ENCODE measurements around the gene SLC8A3. TPM values are rescaled to one million over a fixed set of nuclear protein-coding genes. Genes with fewer than 3 reads are reported as not detected.

The SLC8A3 gene
- total and polyA plus RNA-seq, 2 of the 13 experiments (the other 11 are each of a cell fraction or from before 2014, with no cell fraction given), result 0.01 to 0.02 TPM

DNA sequence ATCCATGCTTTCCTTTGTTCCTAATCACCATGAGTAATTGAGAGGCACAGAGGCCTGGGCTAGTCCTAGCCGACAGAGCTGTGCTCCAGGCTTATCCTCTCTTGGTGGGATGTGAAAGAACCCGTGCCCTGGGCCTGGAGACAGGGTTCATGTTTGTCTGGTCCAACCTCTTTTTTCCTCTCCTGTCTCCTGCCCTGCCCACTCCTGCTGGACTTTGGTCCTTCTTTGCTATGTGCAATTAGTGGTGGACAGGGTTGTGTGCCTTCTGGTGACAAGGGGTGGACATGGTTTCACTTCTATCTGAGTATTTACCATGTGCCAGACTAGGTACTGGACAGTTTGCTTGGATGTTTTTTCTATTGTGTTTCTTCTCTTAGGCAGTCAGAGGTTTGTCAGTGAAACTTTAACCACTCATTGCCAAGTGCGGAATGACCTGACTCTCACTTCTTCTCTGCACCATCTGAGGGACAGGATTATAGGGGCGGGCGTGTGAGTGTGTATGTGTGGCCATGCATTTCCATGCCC lies 183.4 kb downstream of the SLC8A3 start (continued):
- TF ChIP-seq, protein P1, sequence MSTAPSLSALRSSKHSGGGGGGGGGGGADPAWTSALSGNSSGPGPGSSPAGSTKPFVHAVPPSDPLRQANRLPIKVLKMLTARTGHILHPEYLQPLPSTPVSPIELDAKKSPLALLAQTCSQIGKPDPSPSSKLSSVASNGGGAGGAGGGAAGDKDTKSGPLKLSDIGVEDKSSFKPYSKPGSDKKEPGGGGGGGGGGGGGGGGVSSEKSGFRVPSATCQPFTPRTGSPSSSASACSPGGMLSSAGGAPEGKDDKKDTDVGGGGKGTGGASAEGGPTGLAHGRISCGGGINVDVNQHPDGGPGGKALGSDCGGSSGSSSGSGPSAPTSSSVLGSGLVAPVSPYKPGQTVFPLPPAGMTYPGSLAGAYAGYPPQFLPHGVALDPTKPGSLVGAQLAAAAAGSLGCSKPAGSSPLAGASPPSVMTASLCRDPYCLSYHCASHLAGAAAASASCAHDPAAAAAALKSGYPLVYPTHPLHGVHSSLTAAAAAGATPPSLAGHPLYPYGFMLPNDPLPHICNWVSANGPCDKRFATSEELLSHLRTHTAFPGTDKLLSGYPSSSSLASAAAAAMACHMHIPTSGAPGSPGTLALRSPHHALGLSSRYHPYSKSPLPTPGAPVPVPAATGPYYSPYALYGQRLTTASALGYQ (CRISPR knock-in tag; IDR thresholded peaks at IDR 0.05), result no peak
- TF ChIP-seq FOXA3 (CRISPR knock-in tag; IDR thresholded peaks at IDR 0.05), result peak; percentile 80
- TF ChIP-seq, protein P2, sequence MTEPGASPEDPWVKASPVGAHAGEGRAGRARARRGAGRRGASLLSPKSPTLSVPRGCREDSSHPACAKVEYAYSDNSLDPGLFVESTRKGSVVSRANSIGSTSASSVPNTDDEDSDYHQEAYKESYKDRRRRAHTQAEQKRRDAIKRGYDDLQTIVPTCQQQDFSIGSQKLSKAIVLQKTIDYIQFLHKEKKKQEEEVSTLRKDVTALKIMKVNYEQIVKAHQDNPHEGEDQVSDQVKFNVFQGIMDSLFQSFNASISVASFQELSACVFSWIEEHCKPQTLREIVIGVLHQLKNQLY (CRISPR knock-in tag; IDR thresholded peaks at IDR 0.05), result peak; percentile 52; the same call in 1 of the 2 replicates
- no peak for TF ChIP-seq ZNF354B (CRISPR knock-in tag; IDR thresholded peaks at IDR 0.05)
- TF ChIP-seq, protein P3, sequence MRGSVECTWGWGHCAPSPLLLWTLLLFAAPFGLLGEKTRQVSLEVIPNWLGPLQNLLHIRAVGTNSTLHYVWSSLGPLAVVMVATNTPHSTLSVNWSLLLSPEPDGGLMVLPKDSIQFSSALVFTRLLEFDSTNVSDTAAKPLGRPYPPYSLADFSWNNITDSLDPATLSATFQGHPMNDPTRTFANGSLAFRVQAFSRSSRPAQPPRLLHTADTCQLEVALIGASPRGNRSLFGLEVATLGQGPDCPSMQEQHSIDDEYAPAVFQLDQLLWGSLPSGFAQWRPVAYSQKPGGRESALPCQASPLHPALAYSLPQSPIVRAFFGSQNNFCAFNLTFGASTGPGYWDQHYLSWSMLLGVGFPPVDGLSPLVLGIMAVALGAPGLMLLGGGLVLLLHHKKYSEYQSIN (CRISPR knock-in tag; IDR thresholded peaks at IDR 0.05; ENCODE audit: borderline replicate concordance), result no peak
- TF ChIP-seq AKAP8 (CRISPR knock-in tag; IDR thresholded peaks at IDR 0.05), result peak; percentile 75; the same call in 1 of the 2 replicates
- TF ChIP-seq, protein P4, sequence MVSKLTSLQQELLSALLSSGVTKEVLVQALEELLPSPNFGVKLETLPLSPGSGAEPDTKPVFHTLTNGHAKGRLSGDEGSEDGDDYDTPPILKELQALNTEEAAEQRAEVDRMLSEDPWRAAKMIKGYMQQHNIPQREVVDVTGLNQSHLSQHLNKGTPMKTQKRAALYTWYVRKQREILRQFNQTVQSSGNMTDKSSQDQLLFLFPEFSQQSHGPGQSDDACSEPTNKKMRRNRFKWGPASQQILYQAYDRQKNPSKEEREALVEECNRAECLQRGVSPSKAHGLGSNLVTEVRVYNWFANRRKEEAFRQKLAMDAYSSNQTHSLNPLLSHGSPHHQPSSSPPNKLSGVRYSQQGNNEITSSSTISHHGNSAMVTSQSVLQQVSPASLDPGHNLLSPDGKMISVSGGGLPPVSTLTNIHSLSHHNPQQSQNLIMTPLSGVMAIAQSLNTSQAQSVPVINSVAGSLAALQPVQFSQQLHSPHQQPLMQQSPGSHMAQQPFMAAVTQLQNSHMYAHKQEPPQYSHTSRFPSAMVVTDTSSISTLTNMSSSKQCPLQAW (CRISPR knock-in tag; IDR thresholded peaks at IDR 0.05), result peak; percentile 77; the same call in 1 of the 2 replicates
- TF ChIP-seq GTF2F1 (IDR thresholded peaks at IDR 0.05; ENCODE audit: low read length), result no peak
- TF ChIP-seq, protein P5, sequence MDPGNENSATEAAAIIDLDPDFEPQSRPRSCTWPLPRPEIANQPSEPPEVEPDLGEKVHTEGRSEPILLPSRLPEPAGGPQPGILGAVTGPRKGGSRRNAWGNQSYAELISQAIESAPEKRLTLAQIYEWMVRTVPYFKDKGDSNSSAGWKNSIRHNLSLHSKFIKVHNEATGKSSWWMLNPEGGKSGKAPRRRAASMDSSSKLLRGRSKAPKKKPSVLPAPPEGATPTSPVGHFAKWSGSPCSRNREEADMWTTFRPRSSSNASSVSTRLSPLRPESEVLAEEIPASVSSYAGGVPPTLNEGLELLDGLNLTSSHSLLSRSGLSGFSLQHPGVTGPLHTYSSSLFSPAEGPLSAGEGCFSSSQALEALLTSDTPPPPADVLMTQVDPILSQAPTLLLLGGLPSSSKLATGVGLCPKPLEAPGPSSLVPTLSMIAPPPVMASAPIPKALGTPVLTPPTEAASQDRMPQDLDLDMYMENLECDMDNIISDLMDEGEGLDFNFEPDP (CRISPR knock-in tag; conservative IDR thresholded peaks at IDR 0.05), result no peak
- TF ChIP-seq DNMT1 (CRISPR knock-in tag; IDR thresholded peaks at IDR 0.05), result 0 out of 2 replicates have a peak, but pooled peaks have one; percentile 43
- TF ChIP-seq ZNF747 (CRISPR knock-in tag; IDR thresholded peaks at IDR 0.05; ENCODE audit: borderline replicate concordance), result peak; percentile 74; the same call in 1 of the 2 replicates
- 0 out of 2 replicates have a peak, but pooled peaks have one; percentile 60 for TF ChIP-seq ZNF251 (CRISPR knock-in tag; IDR thresholded peaks at IDR 0.05)
- TF ChIP-seq ZNF883 (CRISPR knock-in tag; IDR thresholded peaks at IDR 0.05; ENCODE audit: not compliant biosample characterization), result no peak
- peak; percentile 58 for TF ChIP-seq NR2F6 (IDR thresholded peaks at IDR 0.05)
- TF ChIP-seq NR2F6 (CRISPR knock-in tag; IDR thresholded peaks at IDR 0.05), result peak; percentile 78
- no peak for TF ChIP-seq ZNF777 (CRISPR knock-in tag; IDR thresholded peaks at IDR 0.05)
- peak; percentile 74; the same call in 1 of the 2 replicates for TF ChIP-seq RXRA (CRISPR knock-in tag; IDR thresholded peaks at IDR 0.05)
- TF ChIP-seq KLF6 (CRISPR knock-in tag; IDR thresholded peaks at IDR 0.05), result no peak
- no peak for TF ChIP-seq NONO (IDR thresholded peaks at IDR 0.05)
- peak; percentile 70; the same call in 1 of the 2 replicates for TF ChIP-seq NONO (CRISPR knock-in tag; conservative IDR thresholded peaks at IDR 0.05)
- 0 out of 2 replicates have a peak, but pooled peaks have one; percentile 13 for TF ChIP-seq ZKSCAN1 (IDR thresholded peaks at IDR 0.05; ENCODE audit: low read length)
- peak; percentile 72; the same call in 1 of the 2 replicates for TF ChIP-seq ZMYM3 (CRISPR knock-in tag; IDR thresholded peaks at IDR 0.05)
- TF ChIP-seq KLF12 (CRISPR knock-in tag; IDR thresholded peaks at IDR 0.05; ENCODE audit: borderline replicate concordance), result no peak
- TF ChIP-seq ZNF331 (CRISPR knock-in tag; IDR thresholded peaks at IDR 0.05), result peak; percentile 92
- peak; percentile 66; the same call in 1 of the 2 replicates for TF ChIP-seq ZNF792 (CRISPR knock-in tag; IDR thresholded peaks at IDR 0.05)
- TF ChIP-seq ZNF3 (CRISPR knock-in tag; IDR thresholded peaks at IDR 0.05), result no peak
- TF ChIP-seq GATAD2A (CRISPR knock-in tag; IDR thresholded peaks at IDR 0.05), result peak; percentile 97
- TF ChIP-seq RARA (CRISPR knock-in tag; IDR thresholded peaks at IDR 0.05), result peak; percentile 73
